Endothelial cell (in vitro differentiated cells): ENCODE measurements around the gene GLOD4. TPM values are rescaled to one million over a fixed set of nuclear protein-coding genes. Genes with fewer than 3 reads are reported as not detected.
A peak's percentile ranks its signal among the peaks of the same experiment; 100 is the strongest.
"Not testable (repeated sequence)": the region's sequence is repeated elsewhere in the genome, so short reads cannot be mapped to it uniquely, and the experiment has no call there.

Source experiments
- DNase-seq: peaks from one replicate; pipeline ENCODE4 v3.0.0; 2021; ENCODE audit warnings: low spot score
- H3K27ac Mint-ChIP-seq: one replicate; pipeline ENCODE4 v1.8.0; 2021; ENCODE audit warnings: mixed read lengths, inconsistent platforms; ENCODE audit not compliant: unreplicated experiment
- H3K27me3 Mint-ChIP-seq: one replicate; pipeline ENCODE4 v1.8.0; 2021; ENCODE audit warnings: mild to moderate bottlenecking, moderate library complexity, mixed read lengths, inconsistent platforms; ENCODE audit not compliant: unreplicated experiment
- H3K36me3 Mint-ChIP-seq: one replicate; pipeline ENCODE4 v1.8.0; 2021; ENCODE audit warnings: mild to moderate bottlenecking, low read depth, mixed read lengths, inconsistent platforms; ENCODE audit not compliant: unreplicated experiment
- H3K4me1 Mint-ChIP-seq: one replicate; pipeline ENCODE4 v1.8.0; 2021; ENCODE audit warnings: mild to moderate bottlenecking, mixed read lengths, inconsistent platforms; ENCODE audit not compliant: unreplicated experiment
- H3K4me3 Mint-ChIP-seq: one replicate; pipeline ENCODE4 v1.8.0; 2021; ENCODE audit warnings: mild to moderate bottlenecking, mixed read lengths, inconsistent platforms; ENCODE audit not compliant: unreplicated experiment
- H3K9me3 Mint-ChIP-seq: one replicate; pipeline ENCODE4 v1.8.0; 2021; ENCODE audit warnings: mixed read lengths, inconsistent platforms; ENCODE audit not compliant: unreplicated experiment
- total RNA-seq: library from RNA; stranded (reverse); fragmentation: NEBNext Ultra II Directional; extraction: Animal tissue kit (Norgen Biotek cat#: 25700); gene quantifications from one replicate; pipeline ENCODE4 v1.2.1, GENCODE V29; 2021; ENCODE audit not compliant: unreplicated experiment
- TF ChIP-seq, protein P1 (sequence below): fragments of 200-600 bp; sonication (generic); IDR thresholded peaks from one replicate; pipeline ENCODE4 v1.5.0; 2021; ENCODE audit warnings: antibody characterized with exemption; ENCODE audit not compliant: unreplicated experiment

GLOD4 gene
- total RNA-seq, 1 donor from 2014 or later: 93.9 TPM

DNA sequence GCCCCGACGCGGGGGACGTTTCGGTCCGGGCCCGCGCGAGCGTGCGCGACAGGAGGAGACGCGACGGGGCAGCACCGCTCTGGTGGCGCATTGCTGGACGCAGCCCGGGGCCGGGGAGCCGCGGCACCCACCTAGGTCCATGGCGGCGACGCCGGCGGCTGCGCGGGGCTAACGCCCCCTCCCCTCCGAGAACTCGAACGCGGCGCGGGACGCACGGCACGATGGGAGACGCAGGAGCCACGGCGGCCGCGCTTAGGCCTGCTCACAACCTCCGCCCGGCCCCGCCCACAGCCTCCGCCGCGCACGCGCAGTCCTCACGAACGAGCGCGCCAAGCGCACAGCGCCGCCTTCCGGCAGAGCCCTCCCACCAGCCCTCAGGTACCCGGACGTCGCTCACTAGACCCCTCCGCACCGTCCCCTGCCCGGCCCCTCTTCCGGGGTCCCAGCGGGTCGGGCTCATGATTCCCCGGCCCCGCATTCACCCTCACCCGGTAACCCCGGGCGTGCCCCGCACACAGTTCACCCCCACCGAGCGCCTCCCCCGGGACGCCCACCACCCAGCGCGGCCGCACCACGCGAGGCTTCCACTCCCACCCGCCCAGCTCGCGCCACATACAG is 30.0 kb downstream of the GLOD4 start, which contains the start of gene GEMIN4:
GEMIN4 (minus strand) TSS at position 263 of the 618 bp plus-strand sequence; CDS start at position 141, 122 bp downstream.
- H3K27me3 Mint-ChIP-seq: peaks cover 11% of the 10 kb centered on the region
- TF ChIP-seq, protein P1, sequence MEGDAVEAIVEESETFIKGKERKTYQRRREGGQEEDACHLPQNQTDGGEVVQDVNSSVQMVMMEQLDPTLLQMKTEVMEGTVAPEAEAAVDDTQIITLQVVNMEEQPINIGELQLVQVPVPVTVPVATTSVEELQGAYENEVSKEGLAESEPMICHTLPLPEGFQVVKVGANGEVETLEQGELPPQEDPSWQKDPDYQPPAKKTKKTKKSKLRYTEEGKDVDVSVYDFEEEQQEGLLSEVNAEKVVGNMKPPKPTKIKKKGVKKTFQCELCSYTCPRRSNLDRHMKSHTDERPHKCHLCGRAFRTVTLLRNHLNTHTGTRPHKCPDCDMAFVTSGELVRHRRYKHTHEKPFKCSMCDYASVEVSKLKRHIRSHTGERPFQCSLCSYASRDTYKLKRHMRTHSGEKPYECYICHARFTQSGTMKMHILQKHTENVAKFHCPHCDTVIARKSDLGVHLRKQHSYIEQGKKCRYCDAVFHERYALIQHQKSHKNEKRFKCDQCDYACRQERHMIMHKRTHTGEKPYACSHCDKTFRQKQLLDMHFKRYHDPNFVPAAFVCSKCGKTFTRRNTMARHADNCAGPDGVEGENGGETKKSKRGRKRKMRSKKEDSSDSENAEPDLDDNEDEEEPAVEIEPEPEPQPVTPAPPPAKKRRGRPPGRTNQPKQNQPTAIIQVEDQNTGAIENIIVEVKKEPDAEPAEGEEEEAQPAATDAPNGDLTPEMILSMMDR: peak; percentile 94
- no peaks in the 10 kb centered on the region for H3K9me3 Mint-ChIP-seq
- peak; percentile 99 for DNase-seq
- peak within 1 kb of the TSS; percentile 95 for H3K4me3 Mint-ChIP-seq
- peaks cover 23% of the 10 kb centered on the region for H3K4me1 Mint-ChIP-seq
- peaks cover 29% of the 10 kb centered on the region for H3K36me3 Mint-ChIP-seq
- H3K27ac Mint-ChIP-seq: peak within 1 kb of the TSS; percentile 68

DNA sequence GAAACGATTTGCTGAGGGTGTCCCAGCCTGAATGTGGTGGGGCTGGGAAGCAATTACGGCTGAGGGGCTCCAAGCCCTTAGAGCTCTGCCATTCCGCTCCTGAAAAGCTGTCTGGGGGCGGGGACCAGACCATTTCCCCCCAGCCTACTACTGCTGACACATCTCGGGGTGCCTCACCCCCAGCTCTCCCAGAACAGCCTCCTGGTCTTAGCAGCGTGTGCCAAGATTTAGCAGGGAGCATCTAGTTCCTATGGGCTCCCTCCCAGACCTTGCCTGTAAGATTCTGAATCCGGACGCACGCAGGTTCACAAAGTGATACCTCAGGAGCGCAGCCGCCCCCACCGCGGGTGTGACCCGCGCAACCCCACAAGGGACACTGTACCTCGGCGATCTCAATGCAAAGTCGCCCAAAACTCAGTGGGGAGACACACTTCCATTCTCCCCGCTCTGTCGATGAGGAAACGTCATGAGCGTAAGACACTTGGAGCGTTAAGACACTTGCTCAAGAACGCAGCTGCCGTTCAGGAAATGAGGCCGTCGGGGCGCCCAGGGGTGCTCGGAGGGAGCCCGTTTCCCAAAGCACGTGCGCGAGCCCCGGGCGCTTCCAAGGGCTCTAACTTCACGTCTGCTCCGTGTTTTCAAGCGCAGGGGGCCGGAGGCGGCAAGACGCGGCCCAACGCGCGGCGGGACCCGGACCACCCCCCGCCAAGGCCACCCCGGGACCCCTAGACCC is 30.6 kb downstream of the GLOD4 start:
- TF ChIP-seq, protein P1: no peak
- no peak for DNase-seq
- no peak overlapping the region for H3K27ac Mint-ChIP-seq
- H3K4me3 Mint-ChIP-seq: peak overlapping the region; percentile 95
- H3K27me3 Mint-ChIP-seq: peaks cover 11% of the 10 kb centered on the region
- H3K36me3 Mint-ChIP-seq: peaks cover 36% of the 10 kb centered on the region
- H3K9me3 Mint-ChIP-seq: no peaks in the 10 kb centered on the region
- H3K4me1 Mint-ChIP-seq: peaks cover 23% of the 10 kb centered on the region

DNA sequence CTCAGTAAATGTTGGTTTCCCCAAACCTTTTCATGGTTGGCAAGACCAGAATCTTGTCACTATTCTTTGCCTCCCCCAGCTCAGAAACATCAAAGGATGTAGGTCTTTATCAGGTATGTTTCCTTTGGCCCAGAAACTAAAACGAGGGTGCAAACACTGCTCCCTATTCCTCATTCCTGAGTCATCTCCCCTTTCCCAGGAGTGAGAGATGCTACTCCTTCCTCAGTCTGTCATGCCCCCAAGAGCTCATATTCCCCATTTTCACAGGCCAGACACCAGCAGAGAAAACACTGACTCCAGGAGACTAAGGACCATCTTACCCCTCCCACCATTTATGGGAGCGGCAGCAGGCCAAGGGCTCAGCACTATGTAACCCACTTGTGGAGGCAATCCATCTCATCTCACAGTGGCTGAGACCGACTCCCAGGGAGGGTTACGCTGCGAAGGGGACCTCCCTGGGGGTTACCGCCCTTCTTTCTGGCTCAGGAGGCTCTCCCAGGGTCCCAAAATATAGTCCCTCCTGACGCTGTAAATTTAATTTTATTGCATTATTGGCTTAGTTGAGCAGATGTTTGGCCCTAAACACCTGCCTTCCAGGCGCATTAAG is 31.5 kb downstream of the GLOD4 start:
- H3K4me3 Mint-ChIP-seq: peak overlapping the region; percentile 95
- H3K27ac Mint-ChIP-seq: no peak overlapping the region
- no peak for DNase-seq
- H3K4me1 Mint-ChIP-seq: peaks cover 16% of the 10 kb centered on the region
- H3K36me3 Mint-ChIP-seq: peaks cover 43% of the 10 kb centered on the region
- peaks cover 15% of the 10 kb centered on the region for H3K27me3 Mint-ChIP-seq
- TF ChIP-seq, protein P1: no peak
- no peaks in the 10 kb centered on the region for H3K9me3 Mint-ChIP-seq

DNA sequence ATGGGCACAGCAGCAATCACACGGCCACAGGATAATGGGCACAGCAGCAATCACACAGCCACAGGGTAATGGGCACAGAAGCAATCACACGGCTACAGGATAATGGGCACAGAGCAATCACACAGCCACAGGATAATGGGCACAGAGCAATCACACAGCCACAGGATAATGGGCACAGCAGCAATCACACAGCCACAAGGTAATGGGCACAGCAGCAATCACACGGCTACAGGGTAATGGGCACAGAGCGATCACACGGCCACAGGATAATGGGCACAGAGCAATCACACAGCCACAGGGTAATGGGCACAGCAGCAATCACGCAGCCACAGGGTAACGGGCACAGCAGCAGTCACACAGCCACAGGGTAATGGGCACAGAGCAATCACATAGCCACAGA is 32.7 kb downstream of the GLOD4 start:
- H3K27ac Mint-ChIP-seq, H3K9me3 Mint-ChIP-seq, DNase-seq: not testable (repeated sequence)
- Mint-ChIP-seq H3K36me3 (peaks cover 48% of the 10 kb centered on the region), H3K4me3 (peak overlapping the region; percentile 49), H3K4me1 (peaks cover 16% of the 10 kb centered on the region), H3K27me3 (peaks cover 15% of the 10 kb centered on the region)

DNA sequence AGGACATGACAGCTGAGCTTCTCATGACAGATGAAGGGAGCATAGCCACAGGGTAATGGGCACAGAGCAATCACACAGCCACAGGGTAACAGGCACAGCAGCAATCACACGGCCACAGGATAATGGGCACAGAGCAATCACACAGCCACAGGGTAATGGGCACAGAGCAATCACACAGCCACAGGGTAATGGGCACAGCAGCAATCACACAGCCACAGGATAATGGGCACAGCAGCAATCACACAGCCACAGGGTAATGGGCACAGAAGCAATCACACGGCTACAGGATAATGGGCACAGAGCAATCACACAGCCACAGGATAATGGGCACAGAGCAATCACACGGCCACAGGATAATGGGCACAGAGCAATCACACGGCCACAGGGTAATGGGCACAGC is 33.5 kb downstream of the GLOD4 start:
- peak overlapping the region; percentile 38 for H3K4me3 Mint-ChIP-seq
- peak overlapping the region; percentile 54 for H3K27ac Mint-ChIP-seq
- not testable (repeated sequence) for DNase-seq, H3K9me3 Mint-ChIP-seq
- peaks cover 13% of the 10 kb centered on the region for H3K4me1 Mint-ChIP-seq
- H3K27me3 Mint-ChIP-seq: peaks cover 17% of the 10 kb centered on the region
- peaks cover 54% of the 10 kb centered on the region for H3K36me3 Mint-ChIP-seq
